ENCODE results near the gene CSTPP1. TPM values are rescaled to one million over a fixed set of nuclear protein-coding genes. Genes with fewer than 3 reads are reported as not detected.

CSTPP1 gene
- polyA plus RNA-seq (ENCODE audit: insufficient read length in 3 of 3), result 10 to 100 TPM; 57.7 to 64.3 (median 61.7) TPM
- long read RNA-seq, donor 1, transcript C11orf49-201 (9 exons, 1,645 nt), result major isoform, 14 of 29 reads
- long read RNA-seq, donor 1, partial matches to known transcripts, result 0 of 29 reads
- long read RNA-seq, donor 1, other reads (novel, unspliced or antisense), result 0 of 29 reads
- long read RNA-seq, donor 2, transcript C11orf49-201 (9 exons, 1,645 nt), result major isoform, 26 of 48 reads
- long read RNA-seq, donor 2, transcript C11orf49-204 (8 exons, 1,916 nt), result minor isoform, 10 of 48 reads
- long read RNA-seq, donor 2, partial matches to known transcripts, result 5 of 48 reads
- long read RNA-seq, donor 2, other reads (novel, unspliced or antisense), result 0 of 48 reads
- long read RNA-seq, donor 3, transcript C11orf49-223 (1 exons, 2,141 nt), result minor isoform, 11 of 40 reads
- long read RNA-seq, donor 3, transcript C11orf49-204 (8 exons, 1,916 nt), result minor isoform, 7 of 40 reads
- long read RNA-seq, donor 3, transcript C11orf49-201 (9 exons, 1,645 nt), result major isoform, 20 of 40 reads
- long read RNA-seq, donor 3, partial matches to known transcripts, result 0 of 40 reads
- long read RNA-seq, donor 3, other reads (novel, unspliced or antisense), result 0 of 40 reads
- long read RNA-seq, donor 4, transcript C11orf49-202 (9 exons, 1,651 nt), result minor isoform, 5 of 46 reads
- long read RNA-seq, donor 4, transcript C11orf49-223 (1 exons, 2,141 nt), result minor isoform, 10 of 46 reads
- long read RNA-seq, donor 4, transcript C11orf49-201 (9 exons, 1,645 nt), result major isoform, 16 of 46 reads
- long read RNA-seq, donor 4, partial matches to known transcripts, result 8 of 46 reads
- long read RNA-seq, donor 4, other reads (novel, unspliced or antisense), result 0 of 46 reads
- long read RNA-seq, donor 5, partial matches to known transcripts, result 13 of 27 reads
- long read RNA-seq, donor 5, other reads (novel, unspliced or antisense), result 5 of 27 reads
- long read RNA-seq, donor 6, transcript C11orf49-223 (1 exons, 2,141 nt), result minor isoform, 14 of 76 reads
- long read RNA-seq, donor 6, transcript C11orf49-201 (9 exons, 1,645 nt), result major isoform, 16 of 76 reads
- long read RNA-seq, donor 6, partial matches to known transcripts, result 25 of 76 reads
- long read RNA-seq, donor 6, other reads (novel, unspliced or antisense), result 11 of 76 reads
- long read RNA-seq, donor 7, transcript C11orf49-223 (1 exons, 2,141 nt), result minor isoform, 7 of 45 reads
- long read RNA-seq, donor 7, transcript C11orf49-204 (8 exons, 1,916 nt), result minor isoform, 7 of 45 reads
- long read RNA-seq, donor 7, transcript C11orf49-201 (9 exons, 1,645 nt), result major isoform, 10 of 45 reads
- long read RNA-seq, donor 7, partial matches to known transcripts, result 13 of 45 reads
- long read RNA-seq, donor 7, other reads (novel, unspliced or antisense), result 0 of 45 reads
- long read RNA-seq, donor 8, transcript C11orf49-201 (9 exons, 1,645 nt), result major isoform, 8 of 19 reads
- long read RNA-seq, donor 8, partial matches to known transcripts, result 0 of 19 reads
- long read RNA-seq, donor 8, other reads (novel, unspliced or antisense), result 6 of 19 reads
- long read RNA-seq, donor 9, transcript C11orf49-201 (9 exons, 1,645 nt), result major isoform, 21 of 92 reads
- long read RNA-seq, donor 9, transcript C11orf49-223 (1 exons, 2,141 nt), result minor isoform, 11 of 92 reads
- long read RNA-seq, donor 9, transcript C11orf49-204 (8 exons, 1,916 nt), result minor isoform, 8 of 92 reads
- long read RNA-seq, donor 9, partial matches to known transcripts, result 31 of 92 reads
- long read RNA-seq, donor 9, other reads (novel, unspliced or antisense), result 12 of 92 reads
- long read RNA-seq, donor 10, transcript C11orf49-223 (1 exons, 2,141 nt), result major isoform, 11 of 27 reads
- long read RNA-seq, donor 10, transcript C11orf49-201 (9 exons, 1,645 nt), result minor isoform, 7 of 27 reads
- long read RNA-seq, donor 10, partial matches to known transcripts, result 5 of 27 reads
- long read RNA-seq, donor 10, other reads (novel, unspliced or antisense), result 0 of 27 reads
- long read RNA-seq, donor 11, transcript C11orf49-201 (9 exons, 1,645 nt), result major isoform, 9 of 42 reads
- long read RNA-seq, donor 11, transcript C11orf49-223 (1 exons, 2,141 nt), result minor isoform, 7 of 42 reads
- long read RNA-seq, donor 11, partial matches to known transcripts, result 11 of 42 reads
- long read RNA-seq, donor 11, other reads (novel, unspliced or antisense), result 6 of 42 reads
- long read RNA-seq, donor 12, transcript C11orf49-201 (9 exons, 1,645 nt), result major isoform, 27 of 154 reads
- long read RNA-seq, donor 12, transcript C11orf49-204 (8 exons, 1,916 nt), result minor isoform, 6 of 154 reads
- long read RNA-seq, donor 12, transcript C11orf49-223 (1 exons, 2,141 nt), result minor isoform, 9 of 154 reads
- long read RNA-seq, donor 12, partial matches to known transcripts, result 90 of 154 reads
- long read RNA-seq, donor 12, other reads (novel, unspliced or antisense), result 14 of 154 reads
- long read RNA-seq, donor 13, transcript C11orf49-223 (1 exons, 2,141 nt), result major isoform, 12 of 52 reads
- long read RNA-seq, donor 13, transcript C11orf49-201 (9 exons, 1,645 nt), result minor isoform, 6 of 52 reads
- long read RNA-seq, donor 13, partial matches to known transcripts, result 21 of 52 reads
- long read RNA-seq, donor 13, other reads (novel, unspliced or antisense), result 5 of 52 reads
- long read RNA-seq, donor 14, result 0 reads
- long read RNA-seq, donor 15, transcript C11orf49-204 (8 exons, 1,916 nt), result minor isoform, 7 of 47 reads
- long read RNA-seq, donor 15, transcript C11orf49-223 (1 exons, 2,141 nt), result minor isoform, 6 of 47 reads
- long read RNA-seq, donor 15, transcript C11orf49-201 (9 exons, 1,645 nt), result major isoform, 21 of 47 reads
- long read RNA-seq, donor 15, partial matches to known transcripts, result 6 of 47 reads
- long read RNA-seq, donor 15, other reads (novel, unspliced or antisense), result 0 of 47 reads
- long read RNA-seq, donor 16, transcript C11orf49-223 (1 exons, 2,141 nt), result minor isoform, 13 of 118 reads
- long read RNA-seq, donor 16, transcript C11orf49-201 (9 exons, 1,645 nt), result major isoform, 14 of 118 reads
- long read RNA-seq, donor 16, transcript C11orf49-204 (8 exons, 1,916 nt), result minor isoform, 6 of 118 reads
- long read RNA-seq, donor 16, partial matches to known transcripts, result 61 of 118 reads
- long read RNA-seq, donor 16, other reads (novel, unspliced or antisense), result 23 of 118 reads

GRCh38 chr11:46936138-46937110, at the start of gene CSTPP1:
TSS of gene CSTPP1 (plus strand) at chr11:46936761. CDS start at chr11:46936806, 45 bp downstream.
- peak; percentile 95 for DNase-seq

GRCh38 chr11:46888636-46889035, 47.9 kb upstream of the CSTPP1 start:
- DNase-seq, result no peak

- DNase-seq, result no peak
These were observed 47.3 kb upstream of the CSTPP1 start for GRCh38 chr11:46889251-46889650.

GRCh38 chr11:46889689-46890475, 46.7 kb upstream of the CSTPP1 start:
- DNase-seq, result peak; percentile 73

GRCh38 chr11:46890665-46891064, 45.9 kb upstream of the CSTPP1 start:
- no peak for DNase-seq

- DNase-seq, result no peak
These were observed 44.5 kb upstream of the CSTPP1 start for GRCh38 chr11:46892109-46892508.

- DNase-seq, result no peak
These were observed 43.7 kb upstream of the CSTPP1 start for GRCh38 chr11:46892838-46893237.

GRCh38 chr11:46894506-46894905, 42.1 kb upstream of the CSTPP1 start:
- no peak for DNase-seq

- DNase-seq, result no peak
These were observed 41.6 kb upstream of the CSTPP1 start for GRCh38 chr11:46894961-46895360.

- no peak for DNase-seq
These were observed 40.7 kb upstream of the CSTPP1 start for GRCh38 chr11:46895821-46896220.

- DNase-seq, result no peak
These were observed 39.7 kb upstream of the CSTPP1 start for GRCh38 chr11:46896719-46897406.

GRCh38 chr11:46898396-46899095, 38.0 kb upstream of the CSTPP1 start:
- no peak for DNase-seq

GRCh38 chr11:46899501-46900025, 37.0 kb upstream of the CSTPP1 start:
- DNase-seq, result no peak
